Colonic mucosa (tissue), 4 donors: Measurements from ENCODE around the gene ATP5F1B. TPM values are rescaled to one million over a fixed set of nuclear protein-coding genes. Genes with fewer than 3 reads are reported as not detected.
A peak's percentile ranks its signal among the peaks of the same experiment; 100 is the strongest.

Experiments
- DNase-seq: peaks from one replicate; pipeline ENCODE4 v3.0.0-alpha.2; 2020
- H3K27ac ChIP-seq: fragments of 200-600 bp; one replicate; pipeline ENCODE4 v1.8.0; 2021
- H3K27me3 ChIP-seq: fragments of 200-600 bp; one replicate; pipeline ENCODE4 v1.8.0; 2021
- H3K36me3 ChIP-seq: fragments of 200-600 bp; one replicate; pipeline ENCODE4 v1.8.0; 2021
- H3K4me1 ChIP-seq: fragments of 200-600 bp; one replicate; pipeline ENCODE4 v1.8.0; 2021; ENCODE audit warnings: mild to moderate bottlenecking
- H3K4me3 ChIP-seq: fragments of 200-600 bp; one replicate; pipeline ENCODE4 v1.8.0; 2021
- H3K9ac ChIP-seq, 2 donors: one replicate each; pipeline ENCODE4 v1.7.0; 2013; ENCODE audit warnings: control low read depth in 2 of 2, low read depth in 2 of 2, low read length in 2 of 2
- H3K9me3 ChIP-seq: fragments of 200-600 bp; one replicate; pipeline ENCODE4 v1.8.0; 2021
- intact Hi-C: fragments of 100-400 bp; cut with DNase I; formaldehyde crosslinking; loops from one replicate; pipeline ENCODE4 v1.14.1; 2022
- total RNA-seq, 2 donors: library from RNA; stranded (reverse); fragmentation: NEBNext Ultra II Directional in 1 of 2; extraction: Animal tissue kit (Norgen Biotek cat#: 25700) in 1 of 2; gene quantifications; one replicate each; pipeline ENCODE4 v1.2.1, GENCODE V29; 2021
- TF ChIP-seq, protein P1 (sequence below): fragments of 200-600 bp; IDR thresholded peaks from one replicate; pipeline ENCODE4 v1.8.0; 2022; ENCODE audit warnings: antibody characterized with exemption, mild to moderate bottlenecking
- donor health status: healthy.
- donor health status: DM: no; HTN: no; CAD: no.
- donor health status: DM: no; HTN: no; CAD: no.

The ATP5F1B gene
- total RNA-seq, 2 donors from 2014 or later, result 1,505 to 1,554 TPM

DNA sequence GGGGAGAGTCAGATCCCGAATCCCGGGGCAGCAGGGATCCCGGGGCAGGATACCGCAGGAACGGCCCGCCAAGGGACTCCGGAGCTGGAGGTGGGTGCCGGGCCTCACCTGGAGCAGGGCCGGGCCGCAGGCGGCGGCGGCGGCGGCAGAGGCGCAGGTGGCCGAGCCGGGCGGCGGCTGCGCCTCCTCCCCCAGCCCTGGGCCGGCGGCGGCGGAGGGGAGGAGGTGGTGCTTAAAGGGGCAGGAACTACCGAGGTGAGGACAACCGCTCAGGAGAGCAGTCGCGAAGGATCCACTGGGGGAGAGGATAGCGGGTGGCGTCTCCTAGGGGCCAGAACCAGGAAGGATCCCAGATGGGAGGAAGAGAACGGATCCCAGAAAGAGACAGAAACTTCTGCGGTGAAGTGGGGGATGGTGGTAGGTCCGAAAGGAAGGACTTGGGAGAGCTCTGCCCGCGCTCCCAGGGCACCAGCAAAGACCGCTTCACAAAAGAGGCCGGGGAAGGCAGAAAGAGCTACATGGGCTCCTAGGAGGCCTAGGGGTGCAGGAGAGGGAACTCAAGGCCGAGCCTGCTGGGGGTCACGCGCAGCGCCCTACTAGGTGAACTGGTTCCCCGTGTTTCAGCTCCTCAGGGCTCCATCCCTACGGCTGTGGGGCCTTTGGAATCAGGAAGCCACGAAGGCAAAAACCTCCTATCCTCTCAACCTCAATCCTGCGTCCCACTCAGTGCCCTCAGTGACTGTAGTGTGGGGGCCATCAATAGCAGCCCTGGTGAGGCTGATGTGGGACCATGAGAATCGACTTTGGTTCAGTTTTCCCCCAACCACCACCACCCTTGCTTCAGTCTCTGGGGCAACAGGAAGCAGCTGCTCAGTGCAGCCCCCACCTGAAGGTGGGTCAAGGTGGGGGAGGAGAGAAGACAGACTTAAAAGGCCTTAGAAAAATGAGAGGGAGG, 10.7 kb downstream of the ATP5F1B start:
- H3K4me1 ChIP-seq, result peaks cover 20% of the 10 kb centered on the region
- H3K9ac ChIP-seq, result peak overlapping the region; percentile 85 to 96
- TF ChIP-seq, protein P1, sequence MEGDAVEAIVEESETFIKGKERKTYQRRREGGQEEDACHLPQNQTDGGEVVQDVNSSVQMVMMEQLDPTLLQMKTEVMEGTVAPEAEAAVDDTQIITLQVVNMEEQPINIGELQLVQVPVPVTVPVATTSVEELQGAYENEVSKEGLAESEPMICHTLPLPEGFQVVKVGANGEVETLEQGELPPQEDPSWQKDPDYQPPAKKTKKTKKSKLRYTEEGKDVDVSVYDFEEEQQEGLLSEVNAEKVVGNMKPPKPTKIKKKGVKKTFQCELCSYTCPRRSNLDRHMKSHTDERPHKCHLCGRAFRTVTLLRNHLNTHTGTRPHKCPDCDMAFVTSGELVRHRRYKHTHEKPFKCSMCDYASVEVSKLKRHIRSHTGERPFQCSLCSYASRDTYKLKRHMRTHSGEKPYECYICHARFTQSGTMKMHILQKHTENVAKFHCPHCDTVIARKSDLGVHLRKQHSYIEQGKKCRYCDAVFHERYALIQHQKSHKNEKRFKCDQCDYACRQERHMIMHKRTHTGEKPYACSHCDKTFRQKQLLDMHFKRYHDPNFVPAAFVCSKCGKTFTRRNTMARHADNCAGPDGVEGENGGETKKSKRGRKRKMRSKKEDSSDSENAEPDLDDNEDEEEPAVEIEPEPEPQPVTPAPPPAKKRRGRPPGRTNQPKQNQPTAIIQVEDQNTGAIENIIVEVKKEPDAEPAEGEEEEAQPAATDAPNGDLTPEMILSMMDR, result peak; percentile 14
- no peaks in the 10 kb centered on the region for H3K9me3 ChIP-seq
- peak overlapping the region; percentile 99 for H3K27ac ChIP-seq
- H3K4me3 ChIP-seq, result peak overlapping the region; percentile 79
- H3K27me3 ChIP-seq, result no peaks in the 10 kb centered on the region
- DNase-seq, result peak; percentile 89
- intact Hi-C loops, result loop anchor here (5.0 kb wide), 2 partner anchors 52 to 118 kb away; partner anchors contain the start of gene PTGES3
- H3K36me3 ChIP-seq, result peaks cover 16% of the 10 kb centered on the region

DNA sequence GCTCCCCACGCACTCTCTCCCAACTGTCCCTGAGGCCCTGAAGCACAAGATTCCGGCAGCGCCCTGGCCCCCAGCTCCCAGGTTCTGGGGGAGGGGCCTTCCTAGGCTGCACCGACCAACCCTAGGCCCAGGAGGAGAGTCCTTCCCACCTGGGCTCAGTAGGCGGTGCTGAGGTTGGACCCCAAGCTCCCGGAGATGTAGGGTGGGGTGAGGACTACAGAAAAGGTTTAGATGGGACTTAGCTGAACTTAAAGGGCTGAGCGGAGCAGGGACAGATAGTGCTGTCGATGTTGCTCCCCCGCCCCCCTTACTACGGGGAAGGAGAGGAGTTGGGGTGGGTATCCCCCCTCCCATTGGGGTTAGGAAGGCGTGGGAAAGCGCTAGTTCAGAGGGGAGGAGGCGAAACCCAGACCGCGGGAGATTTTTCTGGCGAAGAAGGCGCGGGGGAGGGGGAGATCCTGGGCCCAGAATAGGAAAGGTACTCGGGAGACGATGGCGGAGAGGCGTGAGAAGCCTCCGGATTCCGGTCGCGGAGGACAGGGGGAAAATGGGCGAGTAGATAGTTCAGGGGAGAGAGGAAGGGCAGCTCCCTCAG, 11.4 kb downstream of the ATP5F1B start:
- Histone ChIP-seq H3K4me3 (peak overlapping the region; percentile 79), H3K9ac (peak overlapping the region; percentile 85 to 96), H3K9me3 (no peaks in the 10 kb centered on the region), H3K27ac (peak overlapping the region; percentile 99), H3K36me3 (peaks cover 11% of the 10 kb centered on the region), H3K27me3 (no peaks in the 10 kb centered on the region), H3K4me1 (peaks cover 20% of the 10 kb centered on the region)
- intact Hi-C loops, result loop anchor here (5.0 kb wide), 1 partner anchor 117 kb away; no protein-coding TSS in a partner anchor
- DNase-seq, result peak; percentile 79
- TF ChIP-seq, protein P1, result no peak

DNA sequence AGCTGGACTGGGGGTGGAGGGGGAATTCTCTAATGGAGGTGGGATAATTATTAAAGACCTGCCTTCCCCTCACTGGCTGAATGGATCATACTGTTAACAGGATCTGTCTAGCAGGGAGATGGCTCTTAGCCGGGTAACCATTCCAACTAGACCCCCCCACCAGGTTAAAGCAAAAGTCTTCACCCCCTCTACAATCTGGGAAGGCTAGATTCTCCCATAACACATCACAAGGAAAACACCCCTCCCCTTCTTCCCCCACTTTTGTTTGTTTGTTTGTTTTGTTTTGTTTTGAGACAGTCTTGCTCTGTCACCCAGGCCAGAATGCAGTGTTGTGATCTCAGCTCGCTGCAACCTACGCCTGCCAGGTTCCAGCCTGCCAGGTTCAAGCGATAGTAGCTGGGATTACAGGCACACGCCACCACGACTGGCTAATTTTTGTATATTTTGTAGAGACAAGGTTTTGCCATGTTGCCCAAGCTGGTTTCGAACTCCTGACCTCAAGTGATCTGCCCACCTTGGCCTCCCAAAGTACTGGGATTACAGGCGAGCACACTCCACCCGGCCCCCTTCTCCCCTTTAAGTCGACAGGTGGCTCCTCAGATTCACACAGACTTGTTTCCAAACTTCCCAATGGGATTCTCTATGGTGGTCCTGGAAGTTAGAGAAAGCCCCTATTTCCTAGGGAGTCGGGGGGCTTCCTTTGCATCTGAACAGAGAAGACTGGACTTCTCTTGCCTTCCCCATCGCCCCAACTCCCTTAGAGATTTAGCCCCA, 12.1 kb downstream of the ATP5F1B start:
- TF ChIP-seq, protein P1, result no peak

DNA sequence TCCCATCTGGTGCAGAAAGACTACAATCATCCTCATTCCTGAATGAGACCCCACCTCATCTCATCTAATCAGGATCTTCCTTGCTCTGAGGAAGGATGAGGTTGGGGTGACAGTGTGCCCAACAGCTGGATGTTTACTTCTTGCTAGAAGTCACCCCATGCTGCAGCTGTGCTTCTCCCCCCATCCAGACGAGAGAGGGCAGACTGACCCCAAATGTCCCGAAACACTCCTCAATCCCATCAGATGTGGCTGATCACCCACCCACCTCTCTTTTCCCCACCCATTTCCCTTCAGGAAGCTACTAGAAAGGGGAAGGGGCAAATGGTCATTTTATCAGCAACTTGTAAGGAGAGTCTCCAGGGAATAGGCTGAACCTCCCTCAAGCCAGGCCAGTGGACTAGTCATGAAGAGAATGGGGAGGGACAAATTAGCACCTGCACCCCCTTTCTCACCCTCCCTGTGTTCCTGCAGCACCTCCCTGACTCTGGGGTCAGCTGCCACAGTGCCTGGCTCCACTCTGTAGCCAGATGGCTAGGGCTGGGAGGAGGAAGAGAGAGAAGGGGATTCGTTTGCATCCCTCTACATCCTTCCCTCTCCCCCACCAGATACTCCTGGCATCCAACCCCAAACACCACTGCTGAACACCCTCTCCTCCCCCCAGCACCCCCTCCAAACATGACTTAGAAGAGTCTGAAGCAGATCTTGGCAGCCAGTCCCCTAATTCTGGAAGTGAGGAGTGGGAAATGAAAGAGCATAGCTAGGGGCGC, 12.9 kb downstream of the ATP5F1B start:
- peaks cover 20% of the 10 kb centered on the region for H3K4me1 ChIP-seq
- no peak for DNase-seq
- intact Hi-C loops, result loop anchor here (5.0 kb wide), 1 partner anchor 116 kb away; no protein-coding TSS in a partner anchor
- H3K9ac ChIP-seq, result peak overlapping the region; percentile 58 to 85
- TF ChIP-seq, protein P1, result no peak
- peak overlapping the region; percentile 54 for H3K27ac ChIP-seq
- peak overlapping the region; percentile 6 for H3K4me3 ChIP-seq
- H3K27me3 ChIP-seq, result no peaks in the 10 kb centered on the region
- no peaks in the 10 kb centered on the region for H3K9me3 ChIP-seq
- no peaks in the 10 kb centered on the region for H3K36me3 ChIP-seq

More for the DNA sequence above, 12.1 kb downstream of the ATP5F1B start:
- no peaks in the 10 kb centered on the region for H3K9me3 ChIP-seq
- peak overlapping the region; percentile 99 for H3K27ac ChIP-seq
- H3K27me3 ChIP-seq, result no peaks in the 10 kb centered on the region
- peaks cover 7% of the 10 kb centered on the region for H3K36me3 ChIP-seq
- intact Hi-C loops, result loop anchor here (5.0 kb wide), 1 partner anchor 116 kb away; no protein-coding TSS in a partner anchor
- peak overlapping the region; percentile 79 for H3K4me3 ChIP-seq
- peak overlapping the region; percentile 85 to 96 for H3K9ac ChIP-seq
- H3K4me1 ChIP-seq, result peaks cover 20% of the 10 kb centered on the region
- DNase-seq, result no peak
